Mesothelial cell of epicardium (in vitro differentiated cells): ENCODE measurements around the gene CACNB3. TPM values are rescaled to one million over a fixed set of nuclear protein-coding genes. Genes with fewer than 3 reads are reported as not detected.

ENCODE experiments used
- DNase-seq, 2 experiments: peaks; one replicate each; pipeline ENCODE4 v3.0.0; 2021; ENCODE audit warnings: low spot score in 2 of 2; ENCODE audit not compliant: unreplicated experiment in 2 of 2
- H3K27ac Mint-ChIP-seq: 2 replicates; pipeline ENCODE4 v1.8.0; 2021; ENCODE audit warnings: mixed read lengths
- H3K27me3 Mint-ChIP-seq: 2 replicates; pipeline ENCODE4 v1.8.0; 2021; ENCODE audit warnings: low read depth, mixed read lengths
- H3K36me3 Mint-ChIP-seq: 2 replicates; pipeline ENCODE4 v1.8.0; 2021; ENCODE audit warnings: mixed read lengths
- H3K4me1 Mint-ChIP-seq: 2 replicates; pipeline ENCODE4 v1.8.0; 2021; ENCODE audit warnings: mixed read lengths
- H3K4me3 Mint-ChIP-seq: 2 replicates; pipeline ENCODE4 v1.8.0; 2021; ENCODE audit warnings: mild to moderate bottlenecking, moderate library complexity, mixed read lengths
- H3K9me3 Mint-ChIP-seq: 2 replicates; pipeline ENCODE4 v1.8.0; 2021; ENCODE audit warnings: mixed read lengths
- CTCF ChIP-seq: fragments of 200-600 bp; sonication (generic); IDR thresholded peaks from one replicate; pipeline ENCODE4 v1.5.0; 2021; ENCODE audit warnings: antibody characterized with exemption; ENCODE audit not compliant: unreplicated experiment
- total RNA-seq: library from RNA; stranded (reverse); gene quantifications from 3 replicates; pipeline ENCODE4 v1.2.1, GENCODE V29; 2021

The CACNB3 gene
- total RNA-seq, 1 donor from 2014 or later = 114 TPM

GRCh38 chr12:48774516-48774915 lies 43.8 kb upstream of the CACNB3 start:
- Mint-ChIP-seq H3K36me3 (peaks cover 40% of the 10 kb centered on the region), H3K9me3 (no peaks in the 10 kb centered on the region), H3K27ac (no peak overlapping the region), H3K27me3 (no peaks in the 10 kb centered on the region), H3K4me3 (no peak overlapping the region), H3K4me1 (no peaks in the 10 kb centered on the region)
- DNase-seq = no peak
- TF ChIP-seq CTCF = no peak

GRCh38 chr12:48775299-48775698 lies 43.0 kb upstream of the CACNB3 start:
- H3K4me1 Mint-ChIP-seq = peaks cover 3% of the 10 kb centered on the region
- H3K27me3 Mint-ChIP-seq = no peaks in the 10 kb centered on the region
- H3K4me3 Mint-ChIP-seq = no peak overlapping the region
- no peak overlapping the region for H3K27ac Mint-ChIP-seq
- H3K9me3 Mint-ChIP-seq = no peaks in the 10 kb centered on the region
- H3K36me3 Mint-ChIP-seq = peaks cover 37% of the 10 kb centered on the region
- TF ChIP-seq CTCF = no peak
- DNase-seq = no peak

- Mint-ChIP-seq H3K36me3 (peaks cover 30% of the 10 kb centered on the region), H3K27me3 (no peaks in the 10 kb centered on the region), H3K4me1 (peaks cover 3% of the 10 kb centered on the region), H3K9me3 (no peaks in the 10 kb centered on the region), H3K27ac (no peak overlapping the region), H3K4me3 (no peak overlapping the region)
- DNase-seq = no peak
- TF ChIP-seq CTCF = no peak
Measured at GRCh38 chr12:48775991-48776649, 42.2 kb upstream of the CACNB3 start.

GRCh38 chr12:48776956-48777355 lies 41.3 kb upstream of the CACNB3 start:
- Mint-ChIP-seq H3K4me1 (peaks cover 3% of the 10 kb centered on the region), H3K27me3 (no peaks in the 10 kb centered on the region), H3K27ac (no peak overlapping the region), H3K4me3 (no peak overlapping the region), H3K36me3 (peaks cover 22% of the 10 kb centered on the region), H3K9me3 (no peaks in the 10 kb centered on the region)
- DNase-seq = no peak
- TF ChIP-seq CTCF = no peak

GRCh38 chr12:48777501-48778400 lies 40.5 kb upstream of the CACNB3 start:
- no peak for DNase-seq
- Mint-ChIP-seq H3K9me3 (no peaks in the 10 kb centered on the region), H3K36me3 (peaks cover 20% of the 10 kb centered on the region), H3K27ac (no peak overlapping the region), H3K27me3 (no peaks in the 10 kb centered on the region), H3K4me3 (no peak overlapping the region), H3K4me1 (peaks cover 3% of the 10 kb centered on the region)
- TF ChIP-seq CTCF = no peak
